IPS DF 6.9 (cell line): ENCODE data around the gene TNPO1.
"Not testable (repeated sequence)": the region's sequence is repeated elsewhere in the genome, so short reads cannot be mapped to it uniquely, and the experiment has no call there.

ENCODE experiments used
- DNase-seq: peaks from one replicate; pipeline ENCODE4 v3.0.0-alpha.2; 2013; ENCODE audit warnings: low read depth, low spot score
- H3K27ac ChIP-seq: one replicate; pipeline ENCODE4 v1.5.1; 2013; ENCODE audit warnings: low read length, control low read depth
- H3K27me3 ChIP-seq: 2 replicates; pipeline ENCODE4 v1.6.1; 2013; ENCODE audit warnings: mild to moderate bottlenecking, low read length; ENCODE audit not compliant: control insufficient read depth, insufficient read depth
- H3K36me3 ChIP-seq: 2 replicates; pipeline ENCODE4 v1.6.1; 2013; ENCODE audit warnings: low read length; ENCODE audit not compliant: control insufficient read depth, insufficient read depth
- H3K4me1 ChIP-seq: 2 replicates; pipeline ENCODE4 v1.6.1; 2013; ENCODE audit warnings: low read length; ENCODE audit not compliant: control insufficient read depth, insufficient read depth
- H3K4me3 ChIP-seq: 2 replicates; pipeline ENCODE4 v1.5.1; 2013; ENCODE audit warnings: mild to moderate bottlenecking, low read length
- H3K9me3 ChIP-seq: 2 replicates; pipeline ENCODE4 v1.6.1; 2013; ENCODE audit warnings: low read length, inconsistent platforms; ENCODE audit not compliant: control insufficient read depth, insufficient read depth
- WGBS: extraction: QIAGEN DNeasy Blood & Tissue Kit; methylation state at CpG from one replicate; pipeline ENCODE4 v1.1.7; 2013; ENCODE audit warnings: mixed read lengths, missing lambda C conversion rate; ENCODE audit not compliant: insufficient read length, insufficient coverage; 5-methylcytosine and 5-hydroxymethylcytosine counted together

Gene TNPO1

DNA sequence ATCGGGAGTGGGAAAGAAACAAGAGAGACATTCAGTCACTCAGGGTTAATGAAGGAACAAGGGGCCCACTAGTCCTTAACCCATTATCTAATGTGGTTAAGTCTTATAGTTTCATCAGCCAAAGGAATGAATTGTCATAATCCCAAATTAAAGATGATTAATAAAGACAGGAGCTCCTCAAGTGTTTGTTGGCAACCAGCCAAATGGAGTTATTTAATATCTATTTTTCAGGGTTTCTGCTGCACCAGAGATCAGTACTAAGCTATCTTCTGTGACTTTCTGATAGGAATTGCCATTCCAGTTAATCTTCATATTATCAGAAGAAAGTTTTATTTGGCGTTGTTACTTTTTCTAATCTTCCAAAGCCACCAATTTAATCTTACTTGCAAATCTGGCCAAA lies 105.4 kb downstream of the TNPO1 start:
- H3K9me3 ChIP-seq: no peaks in the 10 kb centered on the region
- H3K27me3 ChIP-seq: no peaks in the 10 kb centered on the region
- H3K36me3 ChIP-seq: no peaks in the 10 kb centered on the region
- no peaks in the 10 kb centered on the region for H3K4me1 ChIP-seq
- DNase-seq: no peak
- no peak overlapping the region for H3K27ac ChIP-seq
- WGBS: no CpG with 5 or more reads among the region's 2 CpGs
- no peak overlapping the region for H3K4me3 ChIP-seq

DNA sequence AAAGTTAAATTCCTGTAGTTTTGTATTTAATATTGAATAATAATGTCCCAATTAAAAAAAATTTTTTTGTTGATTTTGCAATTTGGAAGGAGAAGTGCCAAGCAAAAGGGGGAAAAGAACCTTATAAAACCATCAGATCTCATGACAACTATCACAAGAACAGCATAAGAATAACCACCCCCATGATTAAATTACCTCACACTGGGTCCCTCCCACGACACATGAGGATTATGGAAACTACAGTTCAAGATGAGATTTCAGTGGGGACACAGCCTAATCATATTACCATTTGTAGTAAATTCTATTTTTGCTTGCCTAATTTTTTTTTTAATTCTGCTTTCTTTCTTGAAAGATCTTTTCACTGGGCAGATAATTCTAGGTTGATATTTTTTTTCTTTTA lies 106.0 kb downstream of the TNPO1 start:
- no peak for DNase-seq
- H3K27ac ChIP-seq: no peak overlapping the region
- WGBS: no CpG with 5 or more reads among the region's 1 CpG
- H3K27me3 ChIP-seq: no peaks in the 10 kb centered on the region
- no peaks in the 10 kb centered on the region for H3K9me3 ChIP-seq
- no peaks in the 10 kb centered on the region for H3K36me3 ChIP-seq
- H3K4me1 ChIP-seq: no peaks in the 10 kb centered on the region
- no peak overlapping the region for H3K4me3 ChIP-seq

DNA sequence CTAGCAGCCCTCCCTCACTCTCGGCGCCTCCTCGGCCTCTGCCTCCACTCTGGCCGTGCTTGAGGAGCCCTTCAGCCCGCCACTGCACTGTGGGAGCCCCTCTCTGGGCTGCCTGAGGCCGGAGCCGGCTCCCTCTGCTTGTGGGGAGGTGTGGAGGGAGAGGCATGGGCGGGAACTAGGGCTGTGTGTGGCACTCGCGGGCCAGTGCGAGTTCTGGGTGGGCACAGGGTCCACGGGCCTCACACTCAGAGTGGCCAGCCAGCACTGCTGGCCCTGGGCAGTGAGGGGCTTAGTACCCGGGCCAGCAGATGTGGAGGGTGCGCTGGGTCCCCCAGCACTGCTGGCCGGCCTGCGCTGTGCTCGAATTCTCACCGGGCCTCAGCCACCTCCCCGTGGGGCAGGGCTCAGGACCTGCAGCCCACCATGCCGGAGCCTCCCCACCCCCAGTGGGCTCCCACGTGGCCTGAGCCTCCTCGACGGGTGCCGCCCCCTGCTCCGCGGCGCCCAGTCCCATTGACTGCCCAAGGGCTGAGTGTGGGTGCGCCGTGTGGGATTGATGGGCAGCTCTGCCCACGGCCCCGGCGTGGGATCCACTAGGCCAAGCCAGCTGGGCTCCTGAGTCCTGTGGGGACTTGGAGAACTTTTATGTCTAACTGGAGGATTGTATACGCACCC lies 109.0 kb downstream of the TNPO1 start:
- no peaks in the 10 kb centered on the region for H3K9me3 ChIP-seq
- H3K4me3 ChIP-seq: no peak overlapping the region
- no peaks in the 10 kb centered on the region for H3K27me3 ChIP-seq
- no peaks in the 10 kb centered on the region for H3K36me3 ChIP-seq
- DNase-seq: no peak
- no CpG with 5 or more reads among the region's 33 CpGs for WGBS
- 0 out of 2 replicates have a peak, but pooled peaks cover 2% of the 10 kb centered on the region for H3K4me1 ChIP-seq
- no peak overlapping the region for H3K27ac ChIP-seq

DNA sequence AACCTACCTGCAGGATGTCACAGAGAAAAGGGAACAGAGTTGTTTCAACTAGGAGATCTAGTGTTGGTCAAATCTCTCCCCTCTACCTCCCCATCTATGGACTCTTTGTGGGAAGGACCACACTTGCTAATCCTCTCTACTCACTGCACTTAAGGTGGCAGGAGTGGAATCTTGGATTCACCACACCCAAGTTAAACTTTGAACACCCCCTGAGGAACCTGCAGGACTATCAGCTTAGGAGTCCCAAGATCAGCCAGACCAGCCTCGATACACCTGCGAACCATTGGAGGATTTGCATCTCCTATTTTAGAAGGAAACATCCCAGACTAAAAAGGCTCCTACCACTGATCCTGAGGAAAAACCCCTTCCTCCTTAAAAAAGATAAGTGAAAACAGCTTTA lies 116.2 kb downstream of the TNPO1 start:
- H3K27me3 ChIP-seq, H3K4me1 ChIP-seq, H3K27ac ChIP-seq, H3K9me3 ChIP-seq, H3K36me3 ChIP-seq, DNase-seq, H3K4me3 ChIP-seq: not testable (repeated sequence)
- WGBS: no CpG with 5 or more reads among the region's 2 CpGs

DNA sequence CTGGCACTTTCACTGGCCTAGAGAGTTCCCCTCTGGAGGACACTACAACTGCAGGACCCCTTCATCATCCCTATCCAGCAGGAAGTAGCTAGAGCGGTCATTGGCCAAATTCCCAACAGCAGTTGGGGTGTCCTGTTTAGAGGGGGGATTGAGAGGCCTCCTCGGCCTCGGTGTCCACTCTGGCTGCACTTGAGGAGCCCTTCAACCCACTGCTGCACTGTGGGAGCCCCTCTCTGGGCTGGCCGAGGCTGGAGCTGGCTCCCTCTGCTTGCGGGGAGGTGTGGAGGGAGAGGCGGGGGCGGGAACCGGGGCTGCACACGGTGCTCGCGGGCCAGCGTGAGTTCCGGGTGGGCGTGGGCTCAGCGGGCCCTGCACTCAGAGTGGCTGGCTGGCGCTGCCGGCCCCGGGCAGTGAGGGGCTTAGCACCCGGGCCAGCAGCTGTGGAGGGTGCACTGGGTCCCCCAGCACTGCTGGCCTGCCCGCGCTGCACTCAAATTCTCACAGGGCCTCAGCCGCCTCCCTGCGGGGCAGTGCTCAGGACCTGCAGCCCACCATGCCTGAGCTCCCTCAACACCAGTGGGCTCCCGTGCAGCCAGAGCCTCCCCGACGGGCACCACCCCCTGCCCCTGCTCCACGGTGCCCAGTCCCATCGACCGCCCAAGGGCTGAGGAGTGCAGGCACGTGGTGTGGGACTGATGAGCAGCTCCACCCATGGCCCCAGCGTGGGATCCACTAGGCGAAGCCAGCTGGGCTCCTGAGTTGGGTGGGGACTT lies 118.7 kb downstream of the TNPO1 start:
- not testable (repeated sequence) for H3K9me3 ChIP-seq, H3K4me1 ChIP-seq, DNase-seq, H3K4me3 ChIP-seq, H3K27me3 ChIP-seq, H3K27ac ChIP-seq, H3K36me3 ChIP-seq
- WGBS: no CpG with 5 or more reads among the region's 32 CpGs

DNA sequence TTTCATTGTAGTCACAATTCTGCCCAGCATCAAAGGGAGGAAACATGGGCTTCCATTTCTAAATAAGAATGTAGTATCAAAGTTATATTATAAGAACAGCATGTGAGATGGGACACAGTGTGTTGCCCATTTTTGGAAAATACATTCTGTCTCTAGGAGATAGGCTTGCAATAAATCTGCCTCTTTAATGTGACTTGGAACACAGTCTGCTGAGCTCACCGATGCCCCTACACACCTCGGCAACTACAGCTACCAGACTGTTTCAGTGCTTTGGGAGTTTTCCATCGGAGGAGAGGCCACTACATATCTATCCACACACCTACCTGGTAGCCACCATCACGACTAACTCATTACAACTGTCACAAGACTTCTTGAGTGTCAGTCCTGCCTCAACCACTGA lies 120.4 kb downstream of the TNPO1 start:
- H3K27me3 ChIP-seq: no peaks in the 10 kb centered on the region
- no peaks in the 10 kb centered on the region for H3K36me3 ChIP-seq
- no peak overlapping the region for H3K27ac ChIP-seq
- H3K4me3 ChIP-seq: no peak overlapping the region
- DNase-seq: no peak
- no CpG with 5 or more reads among the region's 4 CpGs for WGBS
- H3K4me1 ChIP-seq: no peaks in the 10 kb centered on the region
- no peaks in the 10 kb centered on the region for H3K9me3 ChIP-seq

DNA sequence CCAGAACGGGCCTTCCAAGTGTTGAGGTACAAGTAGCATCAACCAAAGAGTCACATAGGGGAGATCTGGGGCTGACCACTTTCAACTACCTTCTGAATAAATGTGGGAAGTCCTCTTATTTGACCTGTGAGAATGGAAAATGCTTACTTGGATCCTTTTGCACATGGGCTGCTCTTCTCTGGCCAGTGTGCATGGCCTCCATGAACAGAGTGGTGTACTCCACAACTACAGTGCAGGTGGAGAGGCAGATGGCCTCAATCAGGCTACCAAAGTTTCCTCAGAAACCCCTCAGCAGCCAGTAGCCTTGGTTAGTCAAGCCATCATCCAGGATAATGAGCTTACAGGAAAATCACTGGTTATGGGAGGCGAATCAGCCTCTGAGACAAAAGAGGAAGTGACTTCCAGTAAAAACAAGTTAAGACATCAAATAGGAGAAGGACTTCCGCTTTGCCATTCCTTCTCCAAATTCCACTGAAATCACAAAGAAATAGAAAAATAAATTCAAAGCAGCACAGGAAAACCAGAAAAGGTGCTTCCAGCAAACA lies 121.1 kb downstream of the TNPO1 start:
- Histone ChIP-seq H3K36me3 (no peaks in the 10 kb centered on the region), H3K27me3 (no peaks in the 10 kb centered on the region), H3K9me3 (no peaks in the 10 kb centered on the region), H3K4me1 (no peaks in the 10 kb centered on the region), H3K4me3 (no peak overlapping the region), H3K27ac (no peak overlapping the region)
- no peak for DNase-seq
- no CpG with 5 or more reads among the region's 3 CpGs for WGBS

DNA sequence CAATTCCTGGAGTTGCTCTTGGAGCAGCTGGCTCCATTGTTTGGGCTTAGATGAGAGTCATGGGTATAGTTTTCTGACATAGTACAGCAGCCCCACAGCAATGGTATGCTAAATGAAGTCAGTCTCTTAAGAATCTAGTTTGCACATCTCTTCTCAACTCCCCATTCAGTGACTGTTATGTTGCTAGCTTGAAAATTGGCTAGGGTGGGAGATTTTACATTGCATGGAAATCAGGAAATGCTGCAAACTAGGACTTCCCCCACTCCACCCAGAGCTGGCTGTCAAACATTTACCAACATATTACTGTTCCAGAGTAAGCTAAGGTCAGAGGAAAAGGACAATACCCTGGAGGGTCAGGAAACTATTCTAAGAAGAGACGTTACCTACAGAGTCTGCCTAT lies 121.7 kb downstream of the TNPO1 start:
- Histone ChIP-seq H3K9me3 (no peaks in the 10 kb centered on the region), H3K4me1 (no peaks in the 10 kb centered on the region), H3K4me3 (no peak overlapping the region), H3K27ac (no peak overlapping the region), H3K36me3 (no peaks in the 10 kb centered on the region), H3K27me3 (no peaks in the 10 kb centered on the region)
- no CpG with 5 or more reads among the region's 1 CpG for WGBS
- no peak for DNase-seq

DNA sequence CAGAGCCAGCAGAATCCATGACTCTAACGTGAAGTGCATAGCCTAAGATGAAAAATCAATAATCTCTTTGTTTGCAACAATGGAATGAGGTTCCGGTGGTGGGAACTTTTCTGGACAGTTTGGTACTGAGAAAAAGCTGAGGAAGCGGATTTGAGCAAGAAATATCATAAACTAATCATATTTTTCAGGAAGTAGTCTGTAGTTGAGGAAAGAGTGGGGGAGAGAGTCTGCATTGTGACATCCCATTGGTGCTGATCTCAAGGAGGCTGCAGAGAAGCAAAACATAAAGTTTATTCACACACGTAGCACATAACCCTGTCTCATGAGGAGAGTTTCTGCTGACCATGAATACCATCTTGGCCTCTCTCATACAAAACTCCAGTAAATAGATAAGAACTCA lies 123.6 kb downstream of the TNPO1 start:
- no peaks in the 10 kb centered on the region for H3K9me3 ChIP-seq
- DNase-seq: no peak
- no peaks in the 10 kb centered on the region for H3K27me3 ChIP-seq
- no CpG with 5 or more reads among the region's 4 CpGs for WGBS
- no peaks in the 10 kb centered on the region for H3K4me1 ChIP-seq
- no peaks in the 10 kb centered on the region for H3K36me3 ChIP-seq
- no peak overlapping the region for H3K27ac ChIP-seq
- no peak overlapping the region for H3K4me3 ChIP-seq

DNA sequence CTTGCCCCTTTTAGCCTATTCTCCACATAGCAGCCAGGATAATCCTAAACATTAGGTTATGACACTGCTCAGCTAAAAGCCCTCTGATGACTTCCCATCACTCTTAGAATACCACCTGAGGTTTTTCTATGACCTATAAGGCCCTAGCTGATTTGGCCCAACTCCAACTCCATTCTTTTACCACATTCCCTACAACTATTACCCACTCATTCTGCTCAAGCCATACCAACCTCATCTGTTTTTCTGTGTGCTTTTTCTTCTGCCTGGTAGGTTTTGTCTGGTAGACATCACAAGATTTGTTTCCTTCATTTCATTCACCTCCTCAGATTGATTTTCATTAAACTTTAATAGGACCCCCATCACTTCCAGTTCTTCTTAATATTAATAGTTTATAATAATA lies 126.8 kb downstream of the TNPO1 start:
- no peaks in the 10 kb centered on the region for H3K27me3 ChIP-seq
- H3K36me3 ChIP-seq: no peaks in the 10 kb centered on the region
- H3K4me1 ChIP-seq: no peaks in the 10 kb centered on the region
- H3K9me3 ChIP-seq: no peaks in the 10 kb centered on the region
- H3K27ac ChIP-seq: no peak overlapping the region
- no peak overlapping the region for H3K4me3 ChIP-seq
- DNase-seq: no peak

DNA sequence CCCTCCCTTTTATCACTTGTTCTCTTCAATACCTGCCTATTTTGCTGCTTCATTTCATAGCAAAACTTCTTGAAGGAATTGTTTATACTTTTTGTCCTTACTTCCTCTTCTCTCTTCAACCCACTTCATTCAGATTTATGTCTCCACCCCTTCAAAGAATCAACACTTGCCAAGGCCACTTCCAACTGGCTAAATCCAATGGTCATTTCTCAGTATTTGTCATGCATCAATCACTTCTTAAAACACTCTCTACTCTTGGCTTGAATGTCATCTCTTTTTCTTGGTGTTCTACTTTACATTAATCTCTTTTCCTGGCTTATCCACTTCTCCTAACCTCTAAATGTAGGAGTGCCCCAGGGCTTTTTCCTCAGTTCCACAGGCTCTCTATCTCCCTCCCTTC lies 131.0 kb downstream of the TNPO1 start:
- no peaks in the 10 kb centered on the region for H3K9me3 ChIP-seq
- no peak overlapping the region for H3K4me3 ChIP-seq
- H3K27me3 ChIP-seq: no peaks in the 10 kb centered on the region
- H3K4me1 ChIP-seq: no peaks in the 10 kb centered on the region
- no peaks in the 10 kb centered on the region for H3K36me3 ChIP-seq
- no peak overlapping the region for H3K27ac ChIP-seq
- DNase-seq: no peak
